Liver (tissue), 9 donors: Measurements from ENCODE around the gene ADRA1B. TPM values are rescaled to one million over a fixed set of nuclear protein-coding genes. Genes with fewer than 3 reads are reported as not detected.
"Not testable (repeated sequence)": the region's sequence is repeated elsewhere in the genome, so short reads cannot be mapped to it uniquely, and the experiment has no call there.

ENCODE experiments used
- DNase-seq: peaks from one replicate; pipeline ENCODE4 v3.0.0-alpha.2; 2017; ENCODE audit warnings: low spot score
- H3K27ac ChIP-seq, 2 donors: one replicate each; pipeline ENCODE4 v1.7.0; 2013; ENCODE audit warnings: inconsistent platforms in 2 of 2, low read length in 2 of 2, control low read depth in 1 of 2, low read depth in 1 of 2, mild to moderate bottlenecking in 1 of 2
- H3K27me3 ChIP-seq, 4 donors: one replicate each; pipeline versions ENCODE4 v1.6.1 to v1.7.0; 2013; ENCODE audit warnings: low read length in 3 of 4, inconsistent platforms in 1 of 4, mild to moderate bottlenecking in 1 of 4, moderate library complexity in 1 of 4; ENCODE audit not compliant: control insufficient read depth in 4 of 4, insufficient read depth in 4 of 4
- H3K36me3 ChIP-seq, 4 donors: one replicate each; pipeline versions ENCODE4 v1.6.1 to v1.7.0; 2013; ENCODE audit warnings: low read length in 3 of 4, mild to moderate bottlenecking in 3 of 4, low read depth in 1 of 4, moderate library complexity in 1 of 4; ENCODE audit not compliant: control insufficient read depth in 4 of 4, insufficient read depth in 3 of 4
- H3K4me1 ChIP-seq, 4 donors: one replicate each; pipeline versions ENCODE4 v1.6.1 to v1.7.0; 2013; ENCODE audit warnings: low read length in 3 of 4, mild to moderate bottlenecking in 3 of 4, moderate library complexity in 1 of 4; ENCODE audit not compliant: control insufficient read depth in 4 of 4, insufficient read depth in 4 of 4
- H3K4me3 ChIP-seq, 3 donors: one replicate each; pipeline versions ENCODE4 v1.6.1 to v1.7.0; 2013; ENCODE audit warnings: low read length in 3 of 3, control low read depth in 1 of 3, low read depth in 1 of 3, mild to moderate bottlenecking in 1 of 3
- H3K9ac ChIP-seq, 2 donors: one replicate each; pipeline ENCODE4 v1.7.0; 2013; ENCODE audit warnings: low read length in 2 of 2, mild to moderate bottlenecking in 2 of 2, moderate library complexity in 2 of 2, control low read depth in 1 of 2, low read depth in 1 of 2
- H3K9me3 ChIP-seq, 4 donors: one replicate each; pipeline versions ENCODE4 v1.6.1 to v1.7.0; 2013; ENCODE audit warnings: low read length in 3 of 4; ENCODE audit not compliant: control insufficient read depth in 4 of 4
- ATF3 ChIP-seq: IDR thresholded peaks from 2 replicates; pipeline ENCODE4 v1.6.1; 2016; ENCODE audit warnings: antibody characterized with exemption
- CTCF ChIP-seq: fragments of 150-350 bp; IDR thresholded peaks from 2 replicates; pipeline ENCODE4 v1.5.1; 2017; ENCODE audit warnings: improper control_type of control experiment, low read depth, low read length; ENCODE audit not compliant: missing input control
- FOXA2 ChIP-seq: IDR thresholded peaks from 2 replicates; pipeline ENCODE4 v1.6.1; 2016; ENCODE audit warnings: antibody characterized with exemption
- HNF4A ChIP-seq, 2 donors: conservative IDR thresholded peaks; 2 replicates each; pipeline ENCODE4 v1.6.1; 2016; ENCODE audit warnings: antibody characterized with exemption in 2 of 2, mild to moderate bottlenecking in 2 of 2
- HNF4G ChIP-seq: IDR thresholded peaks from 2 replicates; pipeline ENCODE4 v1.6.1; 2016; ENCODE audit warnings: antibody characterized with exemption
- MAX ChIP-seq: IDR thresholded peaks from 2 replicates; pipeline ENCODE4 v1.6.1; 2016; ENCODE audit warnings: antibody characterized with exemption
- NR2F2 ChIP-seq: IDR thresholded peaks from 2 replicates; pipeline ENCODE4 v1.6.1; 2016; ENCODE audit warnings: antibody characterized with exemption
- RAD21 ChIP-seq, 2 donors: IDR thresholded peaks; 2 replicates each; pipeline ENCODE4 v1.6.1; 2016; ENCODE audit warnings: antibody characterized with exemption in 2 of 2, mild to moderate bottlenecking in 2 of 2
- REST ChIP-seq: IDR thresholded peaks from 2 replicates; pipeline ENCODE4 v1.6.1; 2016; ENCODE audit warnings: antibody characterized with exemption, mild to moderate bottlenecking
- RXRA ChIP-seq, 2 donors: IDR thresholded peaks; 2 replicates each; pipeline ENCODE4 v1.6.1; 2017 to 2018; ENCODE audit warnings: antibody characterized with exemption in 2 of 2, mild to moderate bottlenecking in 1 of 2
- TAF1 ChIP-seq: conservative IDR thresholded peaks from 2 replicates; pipeline ENCODE4 v1.6.1; 2016; ENCODE audit warnings: antibody characterized with exemption, mild to moderate bottlenecking
- ZBTB33 ChIP-seq: IDR thresholded peaks from 2 replicates; pipeline ENCODE4 v1.6.1; 2016; ENCODE audit warnings: antibody characterized with exemption
- WGBS: extraction: QIAGEN DNeasy Blood & Tissue Kit; methylation state at CpG from one replicate; pipeline ENCODE4 v1.1.7; 2013; 5-methylcytosine and 5-hydroxymethylcytosine counted together
- polyA plus RNA-seq, 2 donors: library from polyadenylated mRNA; stranded (reverse) in 1 of 2; unstranded in 1 of 2; fragments of 200-250 nt in 1 of 2; fragments of >200 nt in 1 of 2; fragmentation: Nextera tagmentation in 1 of 2; extraction: Ambion mirVana in 1 of 2; gene quantifications; one replicate each; pipeline versions ENCODE4 v1.2.1 to v1.2.3, GENCODE V29; 2013 to 2015
- total RNA-seq, 2 donors: library from RNA; depleted of rRNA; stranded (reverse); fragments of >200 nt; gene quantifications; one replicate each; pipeline ENCODE4 v1.2.3, GENCODE V29; 2014
- donor health status: healthy.
- donor health status: healthy.
- donor health status: healthy.
- donor health status: healthy.
- donor health status: healthy.

Gene ADRA1B
- total and polyA plus RNA-seq, 4 donors = 0.70 to 13.1 (median 8.2) TPM

GRCh38 chr5:159965031-159965837 is 49.0 kb downstream of the ADRA1B start:
- TF ChIP-seq CTCF = peak; percentile 51
- peak in 1 of 2 donors; percentile 8 for TF ChIP-seq RXRA (IDR thresholded peaks at IDR 0.05)
- no peak for TF ChIP-seq HNF4A (conservative IDR thresholded peaks at IDR 0.05)
- TF ChIP-seq RAD21 (IDR thresholded peaks at IDR 0.05) = peak; percentile 77 to 88
- DNase-seq = peak; percentile 47
- no peak overlapping the region for H3K4me3 ChIP-seq
- H3K27me3 ChIP-seq = no peaks in the 10 kb centered on the region
- WGBS = 54% methylated on average over 12 of the region's 12 CpGs
- H3K9ac ChIP-seq = no peak overlapping the region
- no peak overlapping the region for H3K27ac ChIP-seq
- H3K4me1 ChIP-seq = no peaks in the 10 kb centered on the region
- H3K36me3 ChIP-seq = no peaks in the 10 kb centered on the region
- no peaks in the 10 kb centered on the region for H3K9me3 ChIP-seq

- H3K9me3 ChIP-seq, H3K4me1 ChIP-seq, H3K27ac ChIP-seq, H3K9ac ChIP-seq, DNase-seq, H3K4me3 ChIP-seq, H3K27me3 ChIP-seq, H3K36me3 ChIP-seq: not testable (repeated sequence)
- WGBS = 78% methylated on average over 4 of the region's 4 CpGs
Observed at GRCh38 chr5:159965838-159966128, 49.5 kb downstream of the ADRA1B start.

GRCh38 chr5:159969966-159970365 is 53.7 kb downstream of the ADRA1B start:
- no peaks in the 10 kb centered on the region for H3K27me3 ChIP-seq
- DNase-seq = no peak
- peaks cover 4 to 10% (median 6%) of the 10 kb centered on the region in 4 donors for H3K4me1 ChIP-seq
- H3K36me3 ChIP-seq = no peaks in the 10 kb centered on the region
- no peak for TF ChIP-seq HNF4A (conservative IDR thresholded peaks at IDR 0.05)
- no peak for TF ChIP-seq HNF4G
- no peak for TF ChIP-seq FOXA2
- no peak for TF ChIP-seq ZBTB33
- no peak for TF ChIP-seq ATF3
- no peak for TF ChIP-seq REST
- no peak for TF ChIP-seq MAX
- no peak for TF ChIP-seq TAF1
- no peak for TF ChIP-seq NR2F2
- H3K9ac ChIP-seq = no peak overlapping the region
- no peak overlapping the region for H3K4me3 ChIP-seq
- no peaks in the 10 kb centered on the region for H3K9me3 ChIP-seq
- H3K27ac ChIP-seq = no peak overlapping the region
